GM18873 (cell line): ENCODE data around the gene PALS2.

Source experiments
- ATAC-seq: cut with Tn5 transposase; IDR thresholded peaks from one replicate; pipeline ENCODE4 v1.9.1; 2021; ENCODE audit warnings: mild to moderate bottlenecking, moderate library complexity, moderate number of reproducible peaks; ENCODE audit not compliant: unreplicated experiment, low FRiP score

The PALS2 gene

GRCh38 chr7:24580283-24580946 lies 7.2 kb downstream of the PALS2 start:
- no peak for ATAC-seq

GRCh38 chr7:24582166-24582565 lies 8.9 kb downstream of the PALS2 start:
- no peak for ATAC-seq

GRCh38 chr7:24587853-24588252 lies 14.6 kb downstream of the PALS2 start:
- peak; percentile 77 for ATAC-seq

GRCh38 chr7:24591152-24591551 lies 17.9 kb downstream of the PALS2 start:
- ATAC-seq, result no peak

- ATAC-seq, result peak; percentile 66
Measured at GRCh38 chr7:24595671-24596418, 22.6 kb downstream of the PALS2 start.

GRCh38 chr7:24597014-24597413 lies 23.8 kb downstream of the PALS2 start:
- no peak for ATAC-seq

- ATAC-seq, result no peak
Measured at GRCh38 chr7:24601600-24601999, 28.3 kb downstream of the PALS2 start.

- no peak for ATAC-seq
Measured at GRCh38 chr7:24602860-24603456, 29.7 kb downstream of the PALS2 start.

- ATAC-seq, result no peak
Measured at GRCh38 chr7:24604630-24605029, 31.4 kb downstream of the PALS2 start.

- ATAC-seq, result no peak
Measured at GRCh38 chr7:24608504-24608903, 35.3 kb downstream of the PALS2 start.

GRCh38 chr7:24609059-24609458 lies 35.8 kb downstream of the PALS2 start:
- ATAC-seq, result no peak

- ATAC-seq, result no peak
Measured at GRCh38 chr7:24609570-24609969, 36.3 kb downstream of the PALS2 start.

- no peak for ATAC-seq
Measured at GRCh38 chr7:24611130-24611529, 37.9 kb downstream of the PALS2 start.

- no peak for ATAC-seq
Measured at GRCh38 chr7:24617957-24618616, 44.8 kb downstream of the PALS2 start.

GRCh38 chr7:24619978-24620377 lies 46.7 kb downstream of the PALS2 start:
- ATAC-seq, result no peak

GRCh38 chr7:24622646-24623182 lies 49.5 kb downstream of the PALS2 start:
- ATAC-seq, result no peak
